ENCODE measurements around the gene RALBP1. TPM values are rescaled to one million over a fixed set of nuclear protein-coding genes. Genes with fewer than 3 reads are reported as not detected.

Gene RALBP1
- total and polyA plus RNA-seq, 9 of the 15 experiments (the other 6 are each of a cell fraction or from before 2014, with no cell fraction given), result 10.9 to 70.0 (median 61.3) TPM

DNA sequence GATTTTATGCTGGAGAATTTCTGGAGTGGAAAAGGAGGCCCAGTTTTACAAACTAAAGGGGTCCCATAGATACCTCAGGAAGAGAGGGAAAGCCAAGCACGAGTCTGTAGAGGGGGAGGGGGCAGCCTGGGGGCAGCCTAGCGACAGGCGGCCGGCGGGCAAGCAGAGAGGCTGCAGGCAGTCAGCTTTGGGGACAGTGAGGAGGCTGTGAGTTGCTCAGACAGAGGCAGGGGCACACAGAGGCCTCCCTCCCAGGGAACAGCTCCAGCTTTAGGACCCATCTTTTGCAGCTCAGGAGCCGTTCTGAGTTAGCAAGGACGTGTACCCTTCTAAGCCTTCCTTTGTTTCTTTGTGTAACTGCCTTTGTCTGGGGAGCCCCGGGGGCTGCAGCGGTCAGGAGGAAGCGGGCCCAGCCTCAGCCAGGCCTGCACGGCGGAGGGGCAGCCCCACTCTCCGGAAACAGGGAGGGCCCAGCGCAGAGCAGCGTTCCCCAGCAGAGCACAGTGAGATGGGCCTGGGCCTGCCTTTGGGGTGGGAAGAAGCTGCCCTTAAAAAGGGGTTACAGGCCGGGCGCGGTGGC is 41.1 kb upstream of the RALBP1 start:
- no peaks in the 10 kb centered on the region for H3K27me3 ChIP-seq (ENCODE audit: control insufficient read depth in 2 of 2, insufficient read depth in 2 of 2, low read length in 2 of 2)

More for the DNA sequence above, 41.1 kb upstream of the RALBP1 start:
- no peak; the same call in 2 of the 3 replicates for ATAC-seq
- DNase-seq (ENCODE audit: extremely low read depth in 1 of 4, low spot score in 3 of 4), result no peak
- Histone ChIP-seq H3K36me3 (ENCODE audit: control insufficient read depth, insufficient read depth, low read length) (no peaks in the 10 kb centered on the region), H3K9me1 (ENCODE audit: control insufficient read depth, insufficient read depth, low read length) (no peaks in the 10 kb centered on the region), H3K4me1 (replicated peaks in 1 of 2; ENCODE audit: control insufficient read depth in 2 of 2, insufficient read depth in 2 of 2, low read length in 2 of 2) (peaks cover 4 to 5% of the 10 kb centered on the region in 2 experiments; a peak in 2 of 5 replicates), H3K4me2 (ENCODE audit: insufficient read depth, low read length) (no peak overlapping the region), H4K20me1 (replicated peaks; ENCODE audit: control insufficient read depth, insufficient read depth, low read length) (no peaks in the 10 kb centered on the region), H3K4me3 (no peak overlapping the region), H3K9me3 (replicated peaks; ENCODE audit: control insufficient read depth, insufficient read depth, low read depth, low read length) (0 out of 2 replicates have a peak, but pooled peaks cover 3% of the 10 kb centered on the region), H2AFZ (ENCODE audit: low read depth, low read length) (no peak overlapping the region), H3K27ac (ENCODE audit: extremely low read depth, low read depth, low read length) (no peak overlapping the region), H3K9ac (ENCODE audit: insufficient read depth in 1 of 2, low read depth in 2 of 2, low read length in 2 of 2) (no peak overlapping the region), H3K79me2 (ENCODE audit: control insufficient read depth, insufficient read depth, low read length) (no peaks in the 10 kb centered on the region)
- in situ Hi-C loops (cut with MboI) (no loop called here), intact Hi-C loops (cut with micrococcal nuclease) (no loop called here)
- no TSS peak for BruUV-seq (replicated peaks)
- FAIRE-seq, result no peak
- CTCF ChIA-PET (ENCODE audit: low intra/inter-chr PET ratio), result interaction anchor here (0.7 kb wide), 1 partner anchor 27 kb away, joined by 4 read pairs; no protein-coding TSS in a partner anchor
- TF ChIP-seq HNRNPK (IDR thresholded peaks at IDR 0.05; ENCODE audit: low read depth, low read length, poor library complexity, severe bottlenecking), result no peak
- no peak for TF ChIP-seq ZNF124 (CRISPR knock-in tag; IDR thresholded peaks at IDR 0.05)
- TF ChIP-seq XRCC3 (IDR thresholded peaks at IDR 0.05), result no peak
- TF ChIP-seq RFX5 (IDR thresholded peaks at IDR 0.05; ENCODE audit: low read depth, low read length), result no peak
- TF ChIP-seq KLF13 (tag; IDR thresholded peaks at IDR 0.05; ENCODE audit: borderline replicate concordance, low read depth), result no peak
- TF ChIP-seq, protein P1, sequence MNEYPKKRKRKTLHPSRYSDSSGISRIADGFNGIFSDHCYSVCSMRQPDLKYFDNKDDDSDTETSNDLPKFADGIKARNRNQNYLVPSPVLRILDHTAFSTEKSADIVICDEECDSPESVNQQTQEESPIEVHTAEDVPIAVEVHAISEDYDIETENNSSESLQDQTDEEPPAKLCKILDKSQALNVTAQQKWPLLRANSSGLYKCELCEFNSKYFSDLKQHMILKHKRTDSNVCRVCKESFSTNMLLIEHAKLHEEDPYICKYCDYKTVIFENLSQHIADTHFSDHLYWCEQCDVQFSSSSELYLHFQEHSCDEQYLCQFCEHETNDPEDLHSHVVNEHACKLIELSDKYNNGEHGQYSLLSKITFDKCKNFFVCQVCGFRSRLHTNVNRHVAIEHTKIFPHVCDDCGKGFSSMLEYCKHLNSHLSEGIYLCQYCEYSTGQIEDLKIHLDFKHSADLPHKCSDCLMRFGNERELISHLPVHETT (CRISPR knock-in tag; conservative IDR thresholded peaks at IDR 0.05 in 1 of 2, IDR thresholded peaks at IDR 0.05 in 1 of 2), result no peak
- TF ChIP-seq TRIM24 (IDR thresholded peaks at IDR 0.05), result no peak
- TF ChIP-seq RBM34 (IDR thresholded peaks at IDR 0.05; ENCODE audit: borderline replicate concordance, insufficient read depth, low read length), result no peak
- TF ChIP-seq EWSR1 (IDR thresholded peaks at IDR 0.05; ENCODE audit: borderline replicate concordance, low read depth, partially characterized antibody), result no peak
- POLR2A ChIA-PET, result no interaction called here
- 82% methylated on average over 18 of the region's 18 CpGs for WGBS (ENCODE audit: insufficient coverage, low coverage, missing lambda C conversion rate)

All from K562 (cell line).